Skeletal muscle satellite cell (primary cell): ENCODE data around the gene GRK3.
"Not testable (repeated sequence)": the region's sequence is repeated elsewhere in the genome, so short reads cannot be mapped to it uniquely, and the experiment has no call there.

Source experiments
- H3K27me3 ChIP-seq: 2 replicates; pipeline ENCODE4 v1.7.0; 2013; ENCODE audit warnings: low read length; ENCODE audit not compliant: control insufficient read depth, insufficient read depth
- H3K36me3 ChIP-seq: 2 replicates; pipeline ENCODE4 v1.7.0; 2013; ENCODE audit warnings: mild to moderate bottlenecking, control low read depth, low read length; ENCODE audit not compliant: insufficient read depth
- H3K4me1 ChIP-seq: 2 replicates; pipeline ENCODE4 v1.7.0; 2013; ENCODE audit warnings: low read length; ENCODE audit not compliant: control insufficient read depth, insufficient read depth
- H3K4me2 ChIP-seq: 2 replicates; pipeline ENCODE4 v1.7.0; 2013; ENCODE audit warnings: mild to moderate bottlenecking, low read length
- H3K4me3 ChIP-seq: 2 replicates; pipeline ENCODE4 v1.7.0; 2013; ENCODE audit warnings: low read length
- H3K9ac ChIP-seq: 2 replicates; pipeline ENCODE4 v1.7.0; 2013; ENCODE audit warnings: mild to moderate bottlenecking, low read depth, low read length, moderate library complexity
- H3K9me3 ChIP-seq: replicated peaks from 2 replicates; pipeline ENCODE4 v1.7.0; 2013; ENCODE audit warnings: mild to moderate bottlenecking, control low read depth, low read length

GRK3 gene

GRCh38 chr22:25564979-25565677, 653 bp downstream of the GRK3 start:
- H3K4me3 ChIP-seq: peak overlapping the region; percentile 83
- H3K27me3 ChIP-seq: peaks cover 58% of the 10 kb centered on the region
- H3K4me2 ChIP-seq: peak overlapping the region; percentile 86
- no peaks in the 10 kb centered on the region for H3K36me3 ChIP-seq
- no peaks in the 10 kb centered on the region for H3K9me3 ChIP-seq
- H3K4me1 ChIP-seq: peaks cover 14% of the 10 kb centered on the region
- peak overlapping the region; percentile 63 for H3K9ac ChIP-seq

- peaks cover 14% of the 10 kb centered on the region for H3K4me1 ChIP-seq
- no peak overlapping the region for H3K9ac ChIP-seq
- no peak overlapping the region for H3K4me3 ChIP-seq
- no peaks in the 10 kb centered on the region for H3K9me3 ChIP-seq
- H3K27me3 ChIP-seq: peaks cover 51% of the 10 kb centered on the region
- H3K36me3 ChIP-seq: no peaks in the 10 kb centered on the region
- H3K4me2 ChIP-seq: no peak overlapping the region
These were observed 1.9 kb downstream of the GRK3 start for GRCh38 chr22:25566186-25566897.

- Histone ChIP-seq H3K27me3 (peaks cover 51% of the 10 kb centered on the region), H3K4me3 (no peak overlapping the region), H3K9me3 (no peaks in the 10 kb centered on the region), H3K4me2 (no peak overlapping the region), H3K9ac (no peak overlapping the region), H3K4me1 (peaks cover 14% of the 10 kb centered on the region), H3K36me3 (no peaks in the 10 kb centered on the region)
These were observed 2.4 kb downstream of the GRK3 start for GRCh38 chr22:25566898-25567235.

DNA sequence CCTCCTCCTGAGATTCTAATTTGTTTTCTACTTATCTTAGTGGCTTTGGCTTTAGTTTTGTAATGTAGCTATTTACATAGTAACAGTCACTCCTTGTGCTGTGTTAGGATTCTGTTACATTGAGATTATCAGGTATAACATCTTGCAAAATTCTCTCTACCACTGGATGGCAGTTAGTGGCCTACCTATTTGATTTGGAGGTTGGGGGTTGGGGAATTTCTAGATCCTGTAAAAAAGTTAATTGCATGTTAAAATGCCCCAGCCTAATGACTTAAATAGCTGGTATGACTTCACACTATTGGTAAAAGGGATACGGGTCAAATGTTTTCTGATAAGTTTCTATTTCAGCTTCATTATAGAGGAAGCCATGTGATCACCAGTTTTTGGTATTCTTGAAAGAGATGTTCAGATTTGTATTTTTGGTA, 2.8 kb downstream of the GRK3 start:
- H3K36me3 ChIP-seq: no peaks in the 10 kb centered on the region
- H3K4me1 ChIP-seq: peaks cover 14% of the 10 kb centered on the region
- H3K9me3 ChIP-seq: no peaks in the 10 kb centered on the region
- no peak overlapping the region for H3K4me3 ChIP-seq
- peaks cover 50% of the 10 kb centered on the region for H3K27me3 ChIP-seq
- no peak overlapping the region for H3K9ac ChIP-seq
- H3K4me2 ChIP-seq: no peak overlapping the region

GRCh38 chr22:25568066-25568465, 3.6 kb downstream of the GRK3 start:
- not testable (repeated sequence) for H3K4me3 ChIP-seq, H3K36me3 ChIP-seq, H3K9me3 ChIP-seq, H3K9ac ChIP-seq, H3K4me2 ChIP-seq
- Histone ChIP-seq H3K27me3 (peaks cover 56% of the 10 kb centered on the region), H3K4me1 (peaks cover 14% of the 10 kb centered on the region)

GRCh38 chr22:25569361-25569760, 4.9 kb downstream of the GRK3 start:
- Histone ChIP-seq H3K4me1 (peaks cover 8% of the 10 kb centered on the region), H3K4me3 (no peak overlapping the region), H3K9ac (no peak overlapping the region), H3K36me3 (no peaks in the 10 kb centered on the region), H3K4me2 (no peak overlapping the region), H3K9me3 (no peaks in the 10 kb centered on the region), H3K27me3 (peaks cover 46% of the 10 kb centered on the region)

- Histone ChIP-seq H3K9ac (no peak overlapping the region), H3K4me1 (peaks cover 7% of the 10 kb centered on the region), H3K4me2 (no peak overlapping the region), H3K9me3 (no peaks in the 10 kb centered on the region), H3K4me3 (no peak overlapping the region), H3K27me3 (peaks cover 48% of the 10 kb centered on the region), H3K36me3 (no peaks in the 10 kb centered on the region)
These were observed 5.5 kb downstream of the GRK3 start for GRCh38 chr22:25569983-25570382.

DNA sequence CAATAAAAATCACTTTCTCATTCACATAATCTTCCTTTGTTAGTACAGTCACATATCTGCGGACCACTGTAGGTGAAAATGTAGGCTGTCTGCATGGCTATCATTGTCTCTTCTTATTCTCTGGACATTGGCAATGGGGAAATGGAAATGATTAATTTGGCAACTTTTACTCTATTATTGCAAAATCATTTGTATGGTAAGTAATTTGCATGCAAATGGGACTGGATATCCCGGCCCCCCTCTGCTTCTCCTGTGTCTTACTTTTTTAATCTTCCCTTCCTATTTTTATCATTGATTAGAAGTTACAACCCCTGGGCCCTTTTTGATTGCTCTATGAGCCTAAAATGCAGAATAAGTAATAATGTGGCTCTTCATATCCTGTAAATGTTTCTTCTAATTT, 6.0 kb downstream of the GRK3 start:
- Histone ChIP-seq H3K9ac (no peak overlapping the region), H3K36me3 (no peaks in the 10 kb centered on the region), H3K4me1 (peaks cover 2% of the 10 kb centered on the region), H3K4me2 (no peak overlapping the region), H3K9me3 (no peaks in the 10 kb centered on the region), H3K27me3 (peaks cover 48% of the 10 kb centered on the region), H3K4me3 (no peak overlapping the region)

DNA sequence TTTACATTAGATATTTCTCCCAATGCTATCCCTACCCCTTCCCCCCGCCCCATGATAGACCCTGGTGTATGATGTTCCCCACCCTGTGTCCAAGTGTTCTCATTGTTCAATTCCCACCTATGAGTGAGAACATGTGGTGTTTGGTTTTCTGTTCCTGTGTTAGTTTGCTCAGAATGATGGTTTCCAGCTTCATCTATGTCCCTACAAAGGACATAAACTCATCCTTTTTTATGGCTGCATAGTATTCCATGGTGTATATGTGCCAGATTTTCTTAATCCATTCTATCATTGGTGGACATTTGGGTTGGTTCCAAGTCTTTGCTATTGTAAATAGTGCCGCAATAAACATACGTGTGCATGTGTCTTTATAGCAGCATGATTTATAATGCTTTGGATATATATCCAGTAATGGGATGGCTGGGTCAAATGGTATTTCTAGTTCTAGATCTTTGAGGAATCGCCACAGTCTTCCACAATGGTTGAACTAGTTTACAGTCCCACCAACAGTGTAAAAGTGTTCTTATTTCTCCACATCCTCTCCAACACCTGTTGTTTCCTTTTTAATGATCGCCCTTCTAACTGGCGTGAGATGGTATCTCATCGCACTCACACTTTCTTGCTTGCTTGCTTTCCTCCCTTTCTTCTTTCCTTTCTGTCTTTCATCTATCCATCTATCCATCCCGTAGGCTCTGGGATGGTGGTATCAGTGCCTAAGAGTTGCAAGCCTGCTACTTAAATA, 7.7 kb downstream of the GRK3 start:
- not testable (repeated sequence) for H3K9me3 ChIP-seq, H3K4me1 ChIP-seq, H3K9ac ChIP-seq, H3K4me3 ChIP-seq, H3K36me3 ChIP-seq, H3K4me2 ChIP-seq
- peaks cover 38% of the 10 kb centered on the region for H3K27me3 ChIP-seq

GRCh38 chr22:25572708-25573171, 8.3 kb downstream of the GRK3 start:
- Histone ChIP-seq H3K4me2 (no peak overlapping the region), H3K4me3 (no peak overlapping the region), H3K4me1 (no peaks in the 10 kb centered on the region), H3K9ac (no peak overlapping the region), H3K9me3 (no peaks in the 10 kb centered on the region), H3K27me3 (peaks cover 33% of the 10 kb centered on the region), H3K36me3 (no peaks in the 10 kb centered on the region)

DNA sequence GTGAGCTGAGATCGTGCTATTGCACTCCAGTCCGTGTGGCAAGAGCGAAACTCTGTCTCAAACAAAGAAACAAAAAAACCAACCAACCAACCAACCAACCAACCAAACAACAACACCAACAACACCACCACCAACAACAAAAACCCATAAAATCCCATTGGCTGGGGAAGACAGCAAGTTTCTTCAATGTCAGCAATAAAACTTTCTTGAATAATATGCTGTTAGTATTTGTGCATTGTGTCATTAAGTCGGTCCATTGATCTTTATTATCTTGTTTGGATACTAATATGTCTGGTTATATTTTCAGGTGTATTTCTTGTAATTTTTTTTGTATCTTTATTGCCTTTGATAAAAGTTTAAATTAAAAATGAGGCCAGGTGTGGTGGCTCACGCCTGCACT, 9.4 kb downstream of the GRK3 start:
- Histone ChIP-seq H3K27me3 (peaks cover 30% of the 10 kb centered on the region), H3K9me3 (no peaks in the 10 kb centered on the region), H3K4me2 (no peak overlapping the region), H3K4me3 (no peak overlapping the region), H3K9ac (no peak overlapping the region), H3K4me1 (no peaks in the 10 kb centered on the region), H3K36me3 (no peaks in the 10 kb centered on the region)
